NAMALWA (cell line): Measurements from ENCODE around the gene RFX4.

Experiments
- DNase-seq: peaks from one replicate; pipeline ENCODE4 v3.0.0-alpha.2; 2015; ENCODE audit warnings: low spot score

The RFX4 gene

GRCh38 chr12:106646472-106646871 is 63.7 kb downstream of the RFX4 start:
- DNase-seq: no peak

DNA sequence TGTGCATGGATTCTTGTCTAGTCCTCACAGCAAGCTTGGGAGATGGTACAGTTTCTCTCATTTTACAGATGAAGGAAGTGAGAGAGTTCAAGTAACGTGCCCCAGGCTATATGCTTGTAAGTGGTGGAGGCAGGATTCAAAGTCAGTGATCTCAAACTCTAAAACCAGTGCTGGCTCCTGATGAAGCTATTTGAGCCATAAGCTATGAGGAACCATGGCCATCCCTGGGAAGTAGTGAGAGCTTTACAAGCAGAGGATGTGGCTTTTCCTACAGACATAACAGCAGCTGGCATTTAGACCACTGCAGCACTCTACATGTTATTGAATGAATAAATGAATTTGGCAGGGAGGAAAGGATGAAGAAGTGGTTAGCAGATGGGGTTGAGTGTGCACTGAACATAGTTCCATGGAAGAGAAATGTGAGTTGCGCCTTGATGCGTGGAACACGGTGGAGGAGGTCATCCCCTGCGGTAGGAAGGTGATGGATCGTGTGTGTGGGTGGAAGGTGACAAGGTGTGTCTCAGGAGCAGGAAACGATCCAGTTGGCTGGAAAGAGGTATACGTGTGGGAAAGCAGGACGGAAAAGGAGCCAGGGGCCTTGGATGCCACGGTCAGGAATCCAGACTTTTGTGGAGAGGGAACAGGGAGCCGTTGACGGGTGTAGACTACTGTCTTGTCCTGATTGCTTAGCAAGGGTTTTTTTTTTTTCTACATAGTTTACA is 65.2 kb downstream of the RFX4 start:
- DNase-seq: no peak

DNA sequence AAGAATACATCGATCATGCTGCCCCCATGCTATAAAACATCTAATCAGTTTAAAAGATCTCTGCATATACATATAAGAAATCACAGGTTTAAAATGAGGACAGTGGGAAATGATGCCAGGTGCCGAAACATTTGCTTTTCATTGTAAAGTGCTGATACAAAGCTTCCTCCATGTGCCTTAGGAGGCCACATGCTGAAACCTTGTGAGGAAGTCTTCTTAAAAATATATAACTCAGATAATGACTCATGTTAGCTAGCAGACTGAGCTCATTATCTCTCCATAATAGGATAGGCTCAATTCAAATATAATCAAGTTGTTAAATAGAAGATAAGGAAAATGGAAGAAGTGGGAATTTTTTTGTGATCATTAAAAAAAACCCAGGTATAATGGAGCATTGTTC is 65.9 kb downstream of the RFX4 start:
- DNase-seq: no peak

DNA sequence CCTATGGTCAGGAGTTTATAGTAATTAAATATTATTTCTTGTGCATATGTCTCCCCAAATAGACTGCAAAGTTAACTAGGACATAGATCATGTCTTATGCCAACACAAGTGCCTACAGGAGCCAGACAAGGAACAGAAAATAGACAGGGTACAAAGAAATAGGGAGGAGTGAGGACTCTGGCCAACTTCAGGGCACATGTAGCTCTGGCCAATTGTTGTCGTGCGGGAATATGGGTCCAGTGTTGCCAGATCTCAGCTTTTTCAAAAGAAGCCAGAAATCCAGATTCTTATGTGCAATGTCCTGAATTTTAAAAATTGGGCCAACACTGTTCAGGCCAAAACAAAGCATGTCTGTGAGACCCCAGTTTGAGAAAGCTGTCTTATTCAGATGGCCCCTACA is 68.7 kb downstream of the RFX4 start:
- DNase-seq: no peak

DNA sequence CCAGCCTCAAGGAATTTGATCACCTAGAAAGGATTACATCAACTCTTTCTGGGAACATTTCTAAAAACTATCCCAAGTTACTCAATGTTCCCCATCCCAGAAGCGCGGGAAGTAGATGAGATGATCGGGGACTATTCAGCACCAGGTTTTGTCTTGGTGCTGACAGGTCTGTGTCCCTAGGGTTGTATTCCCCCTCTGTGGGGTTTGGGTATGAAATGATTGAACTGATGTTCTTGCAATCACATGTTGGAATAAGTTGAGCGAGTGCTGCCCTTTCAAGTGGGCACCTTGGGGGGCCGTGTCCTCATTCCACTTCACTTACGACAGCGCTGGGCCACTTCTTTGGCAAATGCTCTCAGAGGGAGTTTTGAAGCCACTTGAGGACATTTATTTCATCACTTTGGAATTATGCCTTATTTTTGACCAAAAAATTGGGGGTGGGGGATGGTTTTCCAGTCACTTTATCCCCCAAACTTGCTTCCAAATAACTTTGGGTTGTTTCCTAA is 69.8 kb downstream of the RFX4 start:
- no peak for DNase-seq

DNA sequence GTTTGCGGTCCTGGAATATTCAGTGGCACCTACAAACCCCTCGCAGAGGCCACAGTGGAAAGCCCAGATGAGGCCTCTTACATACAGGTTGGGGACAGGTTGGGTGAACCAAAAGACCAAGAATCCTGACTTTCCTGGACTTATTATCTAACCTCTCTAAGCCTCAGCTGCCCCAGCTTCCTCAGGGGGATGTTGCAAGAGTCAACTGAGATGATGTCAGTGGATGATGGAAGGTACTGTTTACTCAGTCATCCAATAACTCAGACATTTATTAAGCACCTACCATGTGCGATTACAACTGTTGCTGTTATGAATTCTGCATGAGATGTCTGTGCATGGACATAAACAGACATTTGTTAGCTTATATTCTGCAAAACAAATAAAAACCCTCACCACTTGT is 72.8 kb downstream of the RFX4 start:
- no peak for DNase-seq

GRCh38 chr12:106657488-106657887 is 74.7 kb downstream of the RFX4 start:
- no peak for DNase-seq

GRCh38 chr12:106663385-106663784 is 80.6 kb downstream of the RFX4 start:
- DNase-seq: no peak

- no peak for DNase-seq
These were observed 86.4 kb downstream of the RFX4 start for GRCh38 chr12:106669216-106669615.

DNA sequence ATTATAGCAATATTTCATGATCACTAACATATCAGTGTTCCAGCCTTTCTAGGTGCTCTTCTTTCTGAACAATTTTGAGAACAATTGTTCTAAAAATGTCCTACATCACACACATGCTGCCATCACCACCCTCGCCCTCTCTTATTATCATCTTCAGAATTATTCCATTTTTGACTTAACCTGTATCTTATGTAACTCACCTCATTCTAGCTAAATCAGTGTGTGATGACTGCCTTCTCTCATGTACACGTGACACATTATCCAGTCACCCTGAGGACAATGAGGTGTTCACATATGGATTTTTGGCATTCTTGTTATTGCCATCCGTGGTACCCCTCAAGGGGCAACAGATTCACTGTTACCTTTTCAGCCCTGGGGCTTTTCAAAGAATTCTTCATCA is 87.3 kb downstream of the RFX4 start:
- DNase-seq: no peak

DNA sequence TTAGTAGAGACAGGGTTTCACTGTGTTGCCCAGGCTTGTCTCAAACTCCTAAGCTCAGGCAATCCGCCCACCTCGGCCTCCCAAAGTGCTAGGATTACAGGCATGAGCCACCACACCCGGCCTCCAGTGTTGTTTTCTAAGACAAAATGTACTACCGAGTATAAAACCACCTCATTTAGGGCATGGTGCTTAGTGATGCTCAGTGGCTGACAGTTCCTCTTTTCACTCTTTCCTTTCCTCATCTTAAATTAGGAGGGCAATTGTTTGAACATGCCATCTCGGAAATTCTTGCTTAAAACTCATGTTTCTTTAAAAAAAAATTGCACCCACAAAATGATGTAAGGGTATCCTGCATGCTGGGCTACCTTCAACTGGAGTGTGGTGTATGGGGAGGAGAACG is 89.0 kb downstream of the RFX4 start:
- no peak for DNase-seq

- no peak for DNase-seq
These were observed 89.7 kb downstream of the RFX4 start for GRCh38 chr12:106672314-106673025.

DNA sequence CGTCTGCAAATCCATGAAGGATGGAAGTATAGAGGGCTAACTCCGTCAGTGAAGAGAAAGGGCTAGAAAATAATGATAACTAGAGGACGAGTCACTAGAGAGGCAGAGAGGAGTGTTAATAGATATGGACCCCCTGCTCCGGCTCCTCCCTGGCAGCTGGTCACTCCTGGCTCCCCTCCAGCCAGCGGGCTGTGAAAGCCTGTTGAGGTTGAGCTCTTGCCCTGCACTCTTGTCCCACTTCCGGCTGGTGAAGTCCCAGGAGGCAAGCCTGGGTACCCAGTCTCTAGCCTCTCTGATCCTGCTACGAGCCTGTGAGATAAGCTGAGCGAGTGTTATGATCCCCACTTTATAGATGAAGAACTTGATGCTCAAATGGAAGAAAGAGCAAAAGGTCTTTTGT is 90.3 kb downstream of the RFX4 start:
- no peak for DNase-seq

GRCh38 chr12:106675651-106676435 is 93.0 kb downstream of the RFX4 start:
- no peak for DNase-seq

DNA sequence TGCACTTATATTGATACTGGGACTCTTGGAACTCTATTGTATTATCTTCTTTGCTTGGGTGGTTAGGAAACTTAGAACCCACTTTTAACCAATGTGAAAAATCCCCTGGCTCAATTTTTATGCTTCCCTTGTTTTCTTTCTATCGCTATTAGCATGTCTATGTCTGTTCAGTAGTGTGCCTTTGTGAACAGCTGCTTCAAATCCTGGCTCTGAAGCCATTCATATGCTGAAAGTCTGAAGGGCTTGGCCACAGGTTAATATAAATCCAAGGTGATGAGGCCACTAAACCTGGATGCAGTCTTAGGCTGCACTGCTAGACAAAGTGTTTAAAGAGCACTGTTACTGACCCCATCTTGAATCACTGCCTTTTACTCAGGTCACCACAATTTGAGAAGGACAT is 96.8 kb downstream of the RFX4 start:
- DNase-seq: no peak

- DNase-seq: no peak
These were observed 97.5 kb downstream of the RFX4 start for GRCh38 chr12:106680280-106680679.

DNA sequence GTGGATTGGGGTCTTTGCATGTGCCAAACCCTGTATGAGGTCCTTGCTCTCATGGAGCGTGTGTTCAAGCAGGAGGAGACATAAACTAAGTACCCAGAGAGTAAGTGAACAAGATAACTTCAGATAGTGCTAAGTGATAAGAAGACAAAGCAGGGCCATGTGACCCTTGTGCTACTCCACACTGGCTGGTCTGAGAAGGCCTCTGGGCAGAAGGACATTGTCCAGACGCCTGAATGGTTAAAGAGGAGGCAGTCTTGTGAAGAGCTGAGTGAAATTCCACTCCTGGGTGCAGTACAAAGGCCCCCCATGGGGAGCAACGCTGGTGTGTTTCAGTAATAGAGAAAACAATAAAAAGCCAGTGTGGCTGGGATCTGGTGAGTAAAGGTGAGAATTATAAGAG is 98.4 kb downstream of the RFX4 start:
- DNase-seq: no peak

- DNase-seq: peak; percentile 28
These were observed 99.9 kb downstream of the RFX4 start for GRCh38 chr12:106682594-106683234.

DNA sequence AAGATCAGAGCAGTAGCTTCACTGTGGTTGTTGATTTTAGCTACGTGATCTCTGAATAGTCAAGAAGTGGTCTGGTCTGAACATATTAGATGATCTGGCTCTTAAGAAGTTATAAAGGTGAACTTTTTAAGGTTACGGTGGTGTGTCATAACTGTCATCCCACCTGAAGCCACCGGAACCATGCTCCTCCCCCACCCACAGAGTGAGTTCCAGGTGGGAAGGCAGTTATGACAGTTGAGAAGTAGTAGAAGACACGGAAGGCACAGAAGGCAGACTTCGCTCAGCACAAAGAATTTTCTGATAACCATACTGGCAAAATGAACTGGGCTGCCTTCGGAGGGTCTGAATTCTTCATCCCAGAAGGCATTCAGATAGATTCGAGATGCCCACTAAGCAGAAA is 101.7 kb downstream of the RFX4 start:
- DNase-seq: no peak

GRCh38 chr12:106685381-106685780 is 102.6 kb downstream of the RFX4 start:
- DNase-seq: no peak

DNA sequence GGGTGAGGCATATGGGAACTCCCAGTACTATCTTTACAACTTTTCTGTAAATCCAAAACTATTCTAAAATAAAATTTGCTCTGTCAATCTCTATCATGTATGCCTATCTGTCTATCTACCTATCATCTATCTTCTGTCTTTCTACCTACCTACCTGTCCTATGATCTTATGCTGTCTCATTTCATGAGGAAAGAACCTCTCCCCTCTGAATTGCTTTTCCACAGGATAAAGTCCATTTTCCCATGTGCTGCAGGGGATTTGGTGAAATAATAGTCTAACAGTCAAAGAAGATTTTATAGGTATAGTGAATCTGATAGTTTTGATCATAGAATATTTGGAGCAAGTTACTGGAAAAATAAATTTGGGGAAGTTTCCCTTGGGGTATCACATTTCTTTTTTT is 104.9 kb downstream of the RFX4 start:
- no peak for DNase-seq

DNA sequence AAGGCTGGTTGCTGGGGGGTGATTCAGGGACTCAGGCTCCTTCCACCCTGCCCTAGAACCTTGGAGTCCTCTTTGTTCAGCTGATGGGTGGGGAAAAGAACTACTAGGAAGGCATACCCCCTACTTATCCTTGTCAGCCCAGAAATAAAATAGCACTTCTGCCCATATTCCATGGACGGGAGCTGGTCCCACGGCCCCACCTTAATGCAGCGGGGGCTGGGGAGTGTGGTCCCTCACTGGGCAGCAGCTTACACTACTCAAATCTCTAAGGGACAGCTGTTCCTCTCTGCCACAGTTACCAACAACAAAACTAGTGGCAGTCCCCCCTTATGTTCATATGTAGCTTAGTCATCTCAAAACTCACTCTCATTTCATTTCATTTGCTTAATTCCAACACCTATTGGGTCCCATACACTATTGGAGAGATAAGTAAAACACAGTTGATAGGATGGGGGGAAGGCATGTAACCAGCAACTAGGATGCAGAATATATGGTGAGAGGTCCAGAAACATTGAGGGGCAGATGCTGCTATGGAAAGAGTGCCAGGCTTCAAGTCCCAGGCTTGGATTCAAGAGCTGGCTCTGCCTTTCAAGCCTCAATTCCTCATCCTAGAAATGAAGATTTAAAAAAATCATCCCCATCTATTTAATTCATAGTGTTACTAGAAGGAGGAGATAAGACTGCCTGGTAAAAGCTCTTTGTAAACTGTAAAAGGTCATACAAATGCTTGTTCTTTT is 107.9 kb downstream of the RFX4 start:
- no peak for DNase-seq
